Measurements from ENCODE around the gene MUS81. TPM values are rescaled to one million over a fixed set of nuclear protein-coding genes. Genes with fewer than 3 reads are reported as not detected.

Gene MUS81
- total and polyA plus RNA-seq, 9 of the 15 experiments (the other 6 are each of a cell fraction or from before 2014, with no cell fraction given), result 13.4 to 118 (median 53.7) TPM

DNA sequence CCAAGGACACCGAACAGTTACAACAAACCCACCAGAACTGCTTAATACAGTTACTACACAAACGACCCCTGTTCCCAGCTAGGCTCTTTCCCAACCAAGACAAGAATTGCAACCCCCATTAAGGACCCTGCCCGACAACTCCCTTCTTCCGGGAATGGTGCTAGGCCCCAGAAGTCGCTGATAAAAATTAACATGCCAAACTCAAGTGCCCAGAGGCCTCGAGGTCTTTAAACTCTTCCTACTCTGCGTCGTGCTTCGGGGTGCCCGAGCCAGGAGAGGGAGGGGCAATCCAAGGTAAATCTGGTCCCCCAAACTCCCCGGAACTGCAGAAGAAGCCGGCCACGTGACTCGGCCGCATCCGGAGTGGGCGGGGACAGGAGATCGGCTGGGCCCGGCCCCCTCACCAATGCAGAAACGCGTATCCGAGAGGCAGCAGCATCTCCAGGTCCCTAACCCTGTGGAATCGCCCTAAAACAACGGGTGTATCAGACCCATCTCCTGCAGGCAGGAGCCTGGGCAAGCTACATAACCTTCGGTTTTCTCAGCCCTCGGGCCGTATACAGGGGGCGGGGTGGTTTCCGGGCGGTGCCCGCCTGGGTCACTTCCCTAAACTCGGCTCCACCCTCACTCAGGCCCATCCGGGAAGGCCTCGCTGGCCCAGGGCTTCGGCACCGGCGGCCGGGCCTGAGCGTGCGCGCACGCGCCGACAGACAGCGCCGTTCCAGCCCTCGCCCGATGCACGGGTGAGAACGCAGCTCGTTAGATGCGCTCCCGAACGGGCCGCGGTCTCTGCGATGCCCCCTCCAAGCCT is 3.3 kb upstream of the MUS81 start:
- Histone ChIP-seq H3K4me3 (peak overlapping the region; percentile 95), H3K4me2 (ENCODE audit: insufficient read depth, low read length) (peak overlapping the region; percentile 95), H3K9me3 (replicated peaks; ENCODE audit: control insufficient read depth, insufficient read depth, low read depth, low read length) (no peaks in the 10 kb centered on the region), H3K27ac (ENCODE audit: extremely low read depth, low read depth, low read length) (peak overlapping the region; percentile 96), H4K20me1 (replicated peaks; ENCODE audit: control insufficient read depth, insufficient read depth, low read length) (peaks cover 22% of the 10 kb centered on the region), H3K36me3 (ENCODE audit: control insufficient read depth, insufficient read depth, low read length) (peaks cover 57% of the 10 kb centered on the region), H3K4me1 (replicated peaks in 1 of 2; ENCODE audit: control insufficient read depth in 2 of 2, insufficient read depth in 2 of 2, low read length in 2 of 2) (peaks cover 11 to 59% of the 10 kb centered on the region in 2 experiments), H3K27me3 (ENCODE audit: control insufficient read depth in 2 of 2, insufficient read depth in 2 of 2, low read length in 2 of 2) (no peaks in the 10 kb centered on the region; a peak in 1 of 5 replicates), H2AFZ (ENCODE audit: low read depth, low read length) (peak overlapping the region; percentile 73), H3K9ac (ENCODE audit: insufficient read depth in 1 of 2, low read depth in 2 of 2, low read length in 2 of 2) (peak overlapping the region; percentile 98 to 99), H3K9me1 (ENCODE audit: control insufficient read depth, insufficient read depth, low read length) (peaks cover 11% of the 10 kb centered on the region), H3K79me2 (ENCODE audit: control insufficient read depth, insufficient read depth, low read length) (peaks cover 60% of the 10 kb centered on the region)
- ChIA-PET CTCF (ENCODE audit: low intra/inter-chr PET ratio) (no interaction called here), POLR2A (interaction anchor here (0.5 to 5.6 kb wide), 15 partner anchors 10 to 229 kb away, joined by 3 to 151 read pairs (median 6); partner anchors contain the start of genes CCDC85B, FIBP, FOSL1 and RNASEH2C)
- in situ Hi-C loops (cut with MboI) (no loop called here), intact Hi-C loops (cut with micrococcal nuclease) (loop anchor here (5.0 kb wide), 1 partner anchor 45 kb away; the partner anchor contains the start of gene FOSL1)
- peak; percentile 66 for FAIRE-seq
- 2% methylated on average over 57 of the region's 57 CpGs for WGBS (ENCODE audit: insufficient coverage, low coverage, missing lambda C conversion rate)
- BruUV-seq (replicated peaks), result no TSS peak
- peak; percentile 61 to 84 (median 70) for DNase-seq (ENCODE audit: extremely low read depth in 1 of 4, low spot score in 3 of 4)
- peak; percentile 32 for ATAC-seq
- TF ChIP-seq ZNF584 (CRISPR knock-in tag; IDR thresholded peaks at IDR 0.05; ENCODE audit: low read depth) (no peak), DNMT1 (IDR thresholded peaks at IDR 0.05) (no peak), HNRNPUL1 (IDR thresholded peaks at IDR 0.05; ENCODE audit: low read length) (no peak), CBFA2T2 (conservative IDR thresholded peaks at IDR 0.05) (peak; percentile 62), ZNF644 (tag; IDR thresholded peaks at IDR 0.05; ENCODE audit: low read depth) (no peak), MAZ (CRISPR knock-in tag; conservative IDR thresholded peaks at IDR 0.05 in 1 of 2, IDR thresholded peaks at IDR 0.05 in 1 of 2) (peak; percentile 41 to 90), ZNF586 (CRISPR knock-in tag; conservative IDR thresholded peaks at IDR 0.05) (no peak), HNRNPH1 (optimal IDR thresholded peaks at IDR 0.05; ENCODE audit: low read depth, low read length) (no peak), RBM22 (IDR thresholded peaks at IDR 0.05; ENCODE audit: low read depth, low read length, poor library complexity, severe bottlenecking) (no peak), MTA2 (IDR thresholded peaks at IDR 0.05; ENCODE audit: low read depth) (no peak), KDM1A (IDR thresholded peaks at IDR 0.05) (no peak), TBL1XR1 (IDR thresholded peaks at IDR 0.05; ENCODE audit: low read length in 2 of 2) (no peak), MTF1 (CRISPR knock-in tag; IDR thresholded peaks at IDR 0.05; ENCODE audit: borderline replicate concordance) (no peak), HCFC1 (IDR thresholded peaks at IDR 0.05; ENCODE audit: low read depth, low read length) (peak; percentile 2; the same call in 1 of the 2 replicates), ZC3H4 (CRISPR knock-in tag; IDR thresholded peaks at IDR 0.05; ENCODE audit: borderline replicate concordance) (no peak), CCNT2 (IDR thresholded peaks at IDR 0.05; ENCODE audit: borderline replicate concordance, extremely low read depth, insufficient read length, low read depth, low read length) (no peak)
- TF ChIP-seq, protein P1, sequence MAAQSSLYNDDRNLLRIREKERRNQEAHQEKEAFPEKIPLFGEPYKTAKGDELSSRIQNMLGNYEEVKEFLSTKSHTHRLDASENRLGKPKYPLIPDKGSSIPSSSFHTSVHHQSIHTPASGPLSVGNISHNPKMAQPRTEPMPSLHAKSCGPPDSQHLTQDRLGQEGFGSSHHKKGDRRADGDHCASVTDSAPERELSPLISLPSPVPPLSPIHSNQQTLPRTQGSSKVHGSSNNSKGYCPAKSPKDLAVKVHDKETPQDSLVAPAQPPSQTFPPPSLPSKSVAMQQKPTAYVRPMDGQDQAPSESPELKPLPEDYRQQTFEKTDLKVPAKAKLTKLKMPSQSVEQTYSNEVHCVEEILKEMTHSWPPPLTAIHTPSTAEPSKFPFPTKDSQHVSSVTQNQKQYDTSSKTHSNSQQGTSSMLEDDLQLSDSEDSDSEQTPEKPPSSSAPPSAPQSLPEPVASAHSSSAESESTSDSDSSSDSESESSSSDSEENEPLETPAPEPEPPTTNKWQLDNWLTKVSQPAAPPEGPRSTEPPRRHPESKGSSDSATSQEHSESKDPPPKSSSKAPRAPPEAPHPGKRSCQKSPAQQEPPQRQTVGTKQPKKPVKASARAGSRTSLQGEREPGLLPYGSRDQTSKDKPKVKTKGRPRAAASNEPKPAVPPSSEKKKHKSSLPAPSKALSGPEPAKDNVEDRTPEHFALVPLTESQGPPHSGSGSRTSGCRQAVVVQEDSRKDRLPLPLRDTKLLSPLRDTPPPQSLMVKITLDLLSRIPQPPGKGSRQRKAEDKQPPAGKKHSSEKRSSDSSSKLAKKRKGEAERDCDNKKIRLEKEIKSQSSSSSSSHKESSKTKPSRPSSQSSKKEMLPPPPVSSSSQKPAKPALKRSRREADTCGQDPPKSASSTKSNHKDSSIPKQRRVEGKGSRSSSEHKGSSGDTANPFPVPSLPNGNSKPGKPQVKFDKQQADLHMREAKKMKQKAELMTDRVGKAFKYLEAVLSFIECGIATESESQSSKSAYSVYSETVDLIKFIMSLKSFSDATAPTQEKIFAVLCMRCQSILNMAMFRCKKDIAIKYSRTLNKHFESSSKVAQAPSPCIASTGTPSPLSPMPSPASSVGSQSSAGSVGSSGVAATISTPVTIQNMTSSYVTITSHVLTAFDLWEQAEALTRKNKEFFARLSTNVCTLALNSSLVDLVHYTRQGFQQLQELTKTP (IDR thresholded peaks at IDR 0.05; ENCODE audit: low read depth in 1 of 2, partially characterized antibody in 2 of 2), result no peak
